HCT116 (cell line): ENCODE results near the gene SLC16A1. TPM values are rescaled to one million over a fixed set of nuclear protein-coding genes. Genes with fewer than 3 reads are reported as not detected.

Source experiments
- ATAC-seq: fragments of 200-7000 bp; cut with Tn5 transposase; 2 replicates; pipeline ENCODE4 v1.9.1; 2020; ENCODE audit warnings: mild to moderate bottlenecking, moderate library complexity
- BruUV-seq: library from RNA; stranded (reverse); fragments of 400-500 nt; replicated peaks from 2 replicates; lab custom pipeline; 2021; lab: Mats Ljungman, UMichigan
- CTCF ChIA-PET: fragments of 300-600 bp; sonication (Branson Sonifier 250); formaldehyde crosslinking; loops from one replicate; lab custom pipeline; 2021; ENCODE audit warnings: antibody characterized with exemption; lab: Charles Lee
- POLR2A ChIA-PET: fragments of 300-600, 350-600 bp; sonication (Branson Sonifier 250); formaldehyde crosslinking; loops from one replicate; lab custom pipeline; 2021; ENCODE audit warnings: antibody characterized with exemption; lab: Charles Lee
- RAD21 ChIA-PET, 2 experiments: fragments of 300-600 bp; sonication (Branson Sonifier 250); formaldehyde crosslinking; loops; one replicate each; lab custom pipeline; 2023; ENCODE audit warnings: low total read pairs in 2 of 2; ENCODE audit not compliant: uncharacterized antibody in 2 of 2, unreplicated experiment in 2 of 2, low non-redundant PET in 1 of 2; lab: Charles Lee
- DNase-seq: peaks from one replicate; pipeline ENCODE4 v3.0.0-alpha.2; 2010; ENCODE audit warnings: low read depth, low spot score
- H2AFZ ChIP-seq: fragments of 200-600 bp; shearing (Covaris generic), sonication (generic); 2 replicates; pipeline ENCODE4 v1.6.1; 2017; ENCODE audit warnings: low read depth, mixed run types, mixed read lengths, antibody characterized with exemption, low read length; ENCODE audit not compliant: poor library complexity, severe bottlenecking
- H3K27ac ChIP-seq: 2 replicates; pipeline ENCODE4 v1.5.1; 2012; ENCODE audit warnings: low read depth, low read length
- H3K27me3 ChIP-seq: fragments of 200-600 bp; sonication (generic); 2 replicates; pipeline ENCODE4 v1.6.1; 2016; ENCODE audit warnings: mixed run types, low read length, mixed read lengths; ENCODE audit not compliant: insufficient read depth
- H3K36me3 ChIP-seq, 2 experiments: fragments of 200-500 bp in 1 of 2; fragments of 200-600 bp in 1 of 2; sonication (Bioruptor generic) in 1 of 2; sonication (generic) in 1 of 2; 2 replicates each; pipeline versions ENCODE4 v1.5.1 to v1.6.1; 2014 to 2016; ENCODE audit warnings: low read length in 2 of 2, inconsistent platforms in 1 of 2, mixed read lengths in 1 of 2, mixed run types in 1 of 2; ENCODE audit not compliant: insufficient read depth in 2 of 2, control insufficient read depth in 1 of 2
- H3K4me1 ChIP-seq, 2 experiments: fragments of 200-600 bp in 1 of 2; sonication (generic) in 1 of 2; 2 replicates each; pipeline versions ENCODE4 v1.5.1 to v1.6.1; 2012 to 2017; ENCODE audit warnings: low read length in 2 of 2, inconsistent platforms in 1 of 2, mild to moderate bottlenecking in 1 of 2, mixed read lengths in 1 of 2, mixed run types in 1 of 2, moderate library complexity in 1 of 2; ENCODE audit not compliant: insufficient read depth in 2 of 2, control insufficient read depth in 1 of 2
- H3K4me2 ChIP-seq: fragments of 200-600 bp; sonication (generic); 2 replicates; pipeline ENCODE4 v1.6.1; 2017; ENCODE audit warnings: mixed run types, low read length, mixed read lengths
- H3K4me3 ChIP-seq, 2 experiments: fragments of 200-600 bp in 1 of 2; sonication (generic) in 1 of 2; replicated peaks in 1 of 2; 2 replicates each; pipeline ENCODE4 v1.5.1; 2011 to 2016; ENCODE audit warnings: low read length in 2 of 2, control low read depth in 1 of 2, low read depth in 1 of 2, mild to moderate bottlenecking in 1 of 2, mixed read lengths in 1 of 2, mixed run types in 1 of 2
- H3K79me2 ChIP-seq: fragments of 200-600 bp; sonication (generic); 2 replicates; pipeline ENCODE4 v1.6.1; 2017; ENCODE audit warnings: mild to moderate bottlenecking, mixed run types, low read length, moderate library complexity, mixed read lengths; ENCODE audit not compliant: insufficient read depth
- H3K9ac ChIP-seq: fragments of 200-600 bp; sonication (generic); 2 replicates; pipeline ENCODE4 v1.6.1; 2016; ENCODE audit warnings: low read length, mixed read lengths
- H3K9me2 ChIP-seq: fragments of 200-600 bp; sonication (generic), shearing (Covaris generic); 2 replicates; pipeline ENCODE4 v1.6.1; 2017; ENCODE audit warnings: mixed run types, mild to moderate bottlenecking, moderate library complexity; ENCODE audit not compliant: insufficient read depth
- H3K9me3 ChIP-seq, 2 experiments: fragments of 200-500 bp in 1 of 2; fragments of 200-600 bp in 1 of 2; sonication (Bioruptor generic) in 1 of 2; sonication (generic) in 1 of 2; 2 replicates each; pipeline ENCODE4 v1.6.1; 2014 to 2017; ENCODE audit warnings: low read length in 2 of 2, mixed read lengths in 2 of 2, inconsistent platforms in 1 of 2, low read depth in 1 of 2, mild to moderate bottlenecking in 1 of 2, mixed run types in 1 of 2, moderate library complexity in 1 of 2; ENCODE audit not compliant: control insufficient read depth in 1 of 2, insufficient read depth in 1 of 2
- H4K20me1 ChIP-seq: fragments of 200-600 bp; sonication (generic), shearing (Covaris generic); 2 replicates; pipeline ENCODE4 v1.6.1; 2017; ENCODE audit warnings: mixed run types, mild to moderate bottlenecking, moderate library complexity; ENCODE audit not compliant: insufficient read depth
- CEBPB ChIP-seq: IDR thresholded peaks from 2 replicates; pipeline ENCODE4 v1.6.1; 2012; ENCODE audit warnings: low read depth
- EGR1 ChIP-seq: IDR thresholded peaks from 2 replicates; pipeline ENCODE4 v1.6.1; 2012; ENCODE audit warnings: low read depth
- ELF1 ChIP-seq: IDR thresholded peaks from 2 replicates; pipeline ENCODE4 v1.6.1; 2012; ENCODE audit warnings: low read depth, borderline replicate concordance
- EZH2 ChIP-seq: fragments of 200-600 bp; sonication (generic); IDR thresholded peaks from 2 replicates; pipeline ENCODE4 v1.6.1; 2017; ENCODE audit warnings: antibody characterized with exemption, mixed run types
- EZH2phosphoT487 ChIP-seq: fragments of 200-600 bp; IDR thresholded peaks from 2 replicates; pipeline ENCODE4 v1.6.1; 2018; ENCODE audit warnings: antibody characterized with exemption, borderline replicate concordance
- FOSL1 ChIP-seq: IDR thresholded peaks from 2 replicates; pipeline ENCODE4 v1.6.1; 2012; ENCODE audit warnings: low read depth
- JUND ChIP-seq: IDR thresholded peaks from 2 replicates; pipeline ENCODE4 v1.6.1; 2012
- MAX ChIP-seq: IDR thresholded peaks from 2 replicates; pipeline ENCODE4 v1.6.1; 2012
- POLR2A ChIP-seq: IDR thresholded peaks from 2 replicates; pipeline ENCODE4 v1.7.0; 2011; ENCODE audit warnings: borderline replicate concordance; ENCODE audit not compliant: insufficient read depth, insufficient read length; ENCODE audit errors: extremely low read depth
- RAD21 ChIP-seq: IDR thresholded peaks from 2 replicates; pipeline ENCODE4 v1.6.1; 2012; ENCODE audit warnings: low read depth, mild to moderate bottlenecking
- REST ChIP-seq: IDR thresholded peaks from 2 replicates; pipeline ENCODE4 v1.6.1; 2012; ENCODE audit warnings: low read depth
- SIN3A ChIP-seq: IDR thresholded peaks from 2 replicates; pipeline ENCODE4 v1.6.1; 2012; ENCODE audit warnings: low read depth
- SP1 ChIP-seq: IDR thresholded peaks from 2 replicates; pipeline ENCODE4 v1.6.1; 2012; ENCODE audit warnings: low read depth
- SRF ChIP-seq: IDR thresholded peaks from 2 replicates; pipeline ENCODE4 v1.6.1; 2012; ENCODE audit warnings: low read depth
- TCF7L2 ChIP-seq: IDR thresholded peaks from 2 replicates; pipeline ENCODE4 v1.7.0; 2011; ENCODE audit warnings: borderline replicate concordance, inconsistent platforms; ENCODE audit not compliant: insufficient read depth, insufficient read length; ENCODE audit errors: extremely low read depth
- ZFX ChIP-seq: fragments of 450-650 bp; IDR thresholded peaks from 2 replicates; pipeline ENCODE4 v1.6.1; 2017
- ZNF274 ChIP-seq: fragments of 200-500 bp; sonication (Bioruptor generic); IDR thresholded peaks from 2 replicates; pipeline ENCODE4 v1.6.1; 2014; ENCODE audit warnings: mild to moderate bottlenecking, low read depth, low read length, inconsistent platforms
- intact Hi-C: fragments of 100-400 bp; cut with micrococcal nuclease; formaldehyde crosslinking; loops from 2 replicates; pipeline ENCODE4 v1.10.0; 2022
- total RNA-seq: library from RNA; stranded (reverse); gene quantifications from one replicate; pipeline ENCODE4 v1.2.1, GENCODE V29; 2021; ENCODE audit not compliant: unreplicated experiment
- TF ChIP-seq, protein P1 (sequence below): IDR thresholded peaks from 2 replicates; pipeline ENCODE4 v1.6.1; 2011; ENCODE audit warnings: mild to moderate bottlenecking, low read length, moderate library complexity; ENCODE audit not compliant: insufficient replicate concordance; ENCODE audit errors: extremely low read depth

SLC16A1 gene
- total RNA-seq, 1 experiment from 2014 or later: 96.7 TPM

GRCh38 chr1:112971006-112971405 is 15.0 kb upstream of the SLC16A1 start:
- intact Hi-C loops: no loop called here
- Histone ChIP-seq H4K20me1 (no peaks in the 10 kb centered on the region), H3K36me3 (peaks cover 6 to 15% of the 10 kb centered on the region in 2 experiments; a peak in 3 of 4 replicates), H3K27me3 (no peaks in the 10 kb centered on the region), H3K9ac (no peak overlapping the region), H3K4me1 (no peaks in the 10 kb centered on the region)
- ATAC-seq (no peak), DNase-seq (no peak)
- TF ChIP-seq, protein P1, sequence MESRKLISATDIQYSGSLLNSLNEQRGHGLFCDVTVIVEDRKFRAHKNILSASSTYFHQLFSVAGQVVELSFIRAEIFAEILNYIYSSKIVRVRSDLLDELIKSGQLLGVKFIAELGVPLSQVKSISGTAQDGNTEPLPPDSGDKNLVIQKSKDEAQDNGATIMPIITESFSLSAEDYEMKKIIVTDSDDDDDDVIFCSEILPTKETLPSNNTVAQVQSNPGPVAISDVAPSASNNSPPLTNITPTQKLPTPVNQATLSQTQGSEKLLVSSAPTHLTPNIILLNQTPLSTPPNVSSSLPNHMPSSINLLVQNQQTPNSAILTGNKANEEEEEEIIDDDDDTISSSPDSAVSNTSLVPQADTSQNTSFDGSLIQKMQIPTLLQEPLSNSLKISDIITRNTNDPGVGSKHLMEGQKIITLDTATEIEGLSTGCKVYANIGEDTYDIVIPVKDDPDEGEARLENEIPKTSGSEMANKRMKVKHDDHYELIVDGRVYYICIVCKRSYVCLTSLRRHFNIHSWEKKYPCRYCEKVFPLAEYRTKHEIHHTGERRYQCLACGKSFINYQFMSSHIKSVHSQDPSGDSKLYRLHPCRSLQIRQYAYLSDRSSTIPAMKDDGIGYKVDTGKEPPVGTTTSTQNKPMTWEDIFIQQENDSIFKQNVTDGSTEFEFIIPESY: no peak
- TF ChIP-seq SP1 (no peak), ELF1 (no peak), CEBPB (no peak), SRF (no peak), ZFX (no peak), EZH2phosphoT487 (no peak), TCF7L2 (no peak), RAD21 (no peak), EZH2 (no peak), FOSL1 (no peak), MAX (no peak), REST (no peak), EGR1 (no peak), POLR2A (no peak), SIN3A (no peak), JUND (no peak), ZNF274 (no peak)
- TF ChIP-seq, all 23 proteins: peak for 0
- Histone ChIP-seq H3K79me2 (0 out of 2 replicates have a peak, but pooled peaks cover 2% of the 10 kb centered on the region), H3K4me3 (no peak overlapping the region), H2AFZ (no peak overlapping the region), H3K9me2 (no peaks in the 10 kb centered on the region), H3K27ac (no peak overlapping the region), H3K9me3 (no peaks in the 10 kb centered on the region), H3K4me2 (no peak overlapping the region)
- ChIA-PET RAD21 (no interaction called here), CTCF (no interaction called here), POLR2A (no interaction called here)
- BruUV-seq: no TSS peak
